GM19193 (cell line): ENCODE data around the gene LRCH4.

Source experiments
- POLR2A ChIP-seq: IDR thresholded peaks from 4 replicates; pipeline ENCODE4 v1.6.1; 2011; ENCODE audit not compliant: insufficient read depth, insufficient read length; ENCODE audit errors: extremely low read depth

LRCH4 gene

DNA sequence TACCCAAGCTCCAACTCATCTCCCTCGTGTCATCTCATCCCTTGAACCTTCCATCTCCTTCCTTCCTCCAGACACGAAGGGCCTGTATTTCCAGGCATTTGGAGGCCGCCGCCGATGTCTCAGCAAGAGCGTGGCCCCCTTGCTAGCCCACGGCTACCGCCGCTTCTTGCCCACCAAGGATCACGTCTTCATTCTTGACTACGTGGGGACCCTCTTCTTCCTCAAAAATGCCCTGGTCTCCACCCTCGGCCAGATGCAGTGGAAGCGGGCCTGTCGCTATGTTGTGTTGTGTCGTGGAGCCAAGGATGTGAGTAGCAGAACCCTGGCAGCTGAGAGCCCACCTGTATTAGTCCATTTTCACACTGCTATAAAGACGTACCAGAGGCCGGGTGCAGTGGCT lies 5.7 kb upstream of the LRCH4 start:
- TF ChIP-seq POLR2A: no peak

DNA sequence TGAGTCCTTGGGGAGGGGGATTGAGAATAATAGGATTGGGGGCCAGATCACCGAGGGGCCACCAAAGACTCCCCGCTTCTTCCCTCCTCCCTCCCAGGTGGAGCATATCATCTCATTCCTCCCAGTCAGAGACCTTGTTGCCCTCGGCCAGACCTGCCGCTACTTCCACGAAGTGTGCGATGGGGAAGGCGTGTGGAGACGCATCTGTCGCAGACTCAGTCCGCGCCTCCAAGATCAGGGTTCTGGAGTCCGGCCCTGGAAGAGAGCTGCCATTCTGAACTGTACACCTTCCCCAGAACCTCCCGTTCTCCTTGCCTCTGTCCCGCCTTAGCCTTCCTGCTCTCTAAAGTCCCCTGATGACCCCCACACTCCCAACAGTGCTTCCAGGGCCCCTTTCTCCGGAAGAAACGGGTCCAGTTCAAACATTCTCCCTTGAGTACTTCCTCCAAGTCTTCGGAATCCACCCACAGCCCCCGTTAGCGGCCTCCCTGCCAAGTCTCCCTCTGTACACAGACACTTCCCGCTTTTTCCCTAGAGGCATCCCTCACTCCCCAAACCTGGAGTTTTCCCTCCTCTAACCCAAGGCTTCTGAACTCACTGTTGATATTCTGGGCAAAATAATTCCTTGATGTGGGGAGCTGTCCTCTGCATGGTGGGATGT lies 4.3 kb upstream of the LRCH4 start:
- no peak for TF ChIP-seq POLR2A

DNA sequence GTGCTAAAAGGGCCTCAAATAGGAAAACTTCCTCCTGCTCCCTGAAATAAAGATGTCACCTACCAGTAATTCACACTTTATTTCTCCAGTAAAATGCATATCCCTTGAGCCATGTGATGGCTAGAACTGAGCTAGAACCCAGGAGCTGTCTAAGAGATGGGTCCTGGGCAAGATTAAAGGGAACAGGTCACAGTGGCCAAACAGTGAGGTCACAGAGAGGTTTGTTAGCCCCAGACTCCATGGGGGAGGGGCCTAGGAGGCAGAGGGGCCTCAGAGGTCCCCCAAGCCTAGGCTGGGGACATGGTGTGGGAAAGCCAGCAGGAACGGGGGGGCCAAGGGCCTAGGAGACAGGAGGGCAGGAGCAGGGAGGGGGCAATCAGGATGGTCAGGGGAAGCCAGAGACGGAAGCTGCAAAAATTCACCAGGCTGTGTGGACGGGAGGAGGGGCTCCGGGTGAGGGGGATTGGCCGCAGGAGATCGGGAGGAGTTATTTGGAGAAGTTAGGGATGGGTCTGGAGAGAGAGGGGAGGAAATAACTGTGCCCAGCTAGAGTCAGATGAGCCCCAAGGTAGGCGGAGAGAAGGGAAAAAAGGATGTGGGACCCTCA lies 3.5 kb upstream of the LRCH4 start:
- TF ChIP-seq POLR2A: no peak

DNA sequence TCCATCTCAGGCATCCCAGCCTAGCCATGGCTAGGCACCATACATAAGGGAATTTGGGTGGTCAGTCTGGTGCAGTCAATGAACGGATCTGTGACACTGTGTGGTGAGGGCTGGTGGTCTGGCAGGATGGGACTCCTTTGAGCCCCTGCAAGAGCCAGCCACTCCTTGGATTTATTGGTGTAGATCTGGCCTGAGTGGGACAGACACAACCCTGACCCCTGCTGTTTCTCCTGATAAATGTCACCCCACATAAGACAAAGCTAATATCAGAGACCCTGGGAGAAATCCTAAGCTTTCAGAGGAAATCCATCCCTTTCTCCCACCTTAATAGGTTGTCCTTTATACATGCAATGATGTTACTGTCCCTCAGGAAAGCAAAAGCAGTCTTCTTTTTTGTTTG lies 2.5 kb upstream of the LRCH4 start:
- TF ChIP-seq POLR2A: no peak

DNA sequence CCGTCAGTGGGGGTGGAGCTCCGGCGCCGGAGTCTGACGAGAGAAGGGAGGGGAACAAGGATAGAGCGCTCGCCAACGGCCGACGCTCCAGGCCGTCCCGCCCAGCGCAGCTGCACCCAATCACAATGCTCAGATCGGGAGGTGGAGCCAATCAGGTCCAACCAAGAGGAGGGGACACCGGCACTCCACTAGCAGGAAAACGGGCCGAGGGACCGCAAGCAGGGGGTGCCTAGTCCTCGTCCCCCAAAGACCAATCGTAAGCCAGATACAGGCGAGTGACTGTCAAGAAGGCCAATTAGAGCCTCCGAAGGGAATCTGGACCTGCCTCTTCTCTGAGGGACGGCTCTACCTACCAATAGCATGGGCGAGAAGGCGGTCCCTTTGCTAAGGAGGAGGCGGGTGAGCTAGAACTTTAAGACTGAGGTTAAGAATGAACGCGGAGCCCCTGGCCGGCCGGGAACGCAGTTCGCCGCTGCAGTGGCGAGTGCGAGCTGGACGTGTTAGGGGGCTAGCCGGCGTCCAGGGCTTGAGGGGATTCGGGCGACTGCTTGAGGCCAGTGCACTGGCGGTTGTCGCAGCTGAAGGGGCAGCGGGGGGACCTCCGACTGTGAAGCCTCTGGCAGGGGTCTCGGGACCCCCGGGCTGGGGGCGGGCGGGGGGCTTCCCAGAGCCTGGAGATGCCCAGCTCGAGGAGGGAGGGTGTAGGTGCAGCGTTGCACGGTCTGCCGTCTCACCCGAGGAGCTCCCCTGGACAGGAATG lies 517 bp upstream of the LRCH4 start, which contains the start of gene FBXO24:
FBXO24 (plus strand) TSS at position 63 of the 760 bp plus-strand sequence; CDS start at position 361, 298 bp downstream.
- TF ChIP-seq POLR2A: peak; percentile 46

DNA sequence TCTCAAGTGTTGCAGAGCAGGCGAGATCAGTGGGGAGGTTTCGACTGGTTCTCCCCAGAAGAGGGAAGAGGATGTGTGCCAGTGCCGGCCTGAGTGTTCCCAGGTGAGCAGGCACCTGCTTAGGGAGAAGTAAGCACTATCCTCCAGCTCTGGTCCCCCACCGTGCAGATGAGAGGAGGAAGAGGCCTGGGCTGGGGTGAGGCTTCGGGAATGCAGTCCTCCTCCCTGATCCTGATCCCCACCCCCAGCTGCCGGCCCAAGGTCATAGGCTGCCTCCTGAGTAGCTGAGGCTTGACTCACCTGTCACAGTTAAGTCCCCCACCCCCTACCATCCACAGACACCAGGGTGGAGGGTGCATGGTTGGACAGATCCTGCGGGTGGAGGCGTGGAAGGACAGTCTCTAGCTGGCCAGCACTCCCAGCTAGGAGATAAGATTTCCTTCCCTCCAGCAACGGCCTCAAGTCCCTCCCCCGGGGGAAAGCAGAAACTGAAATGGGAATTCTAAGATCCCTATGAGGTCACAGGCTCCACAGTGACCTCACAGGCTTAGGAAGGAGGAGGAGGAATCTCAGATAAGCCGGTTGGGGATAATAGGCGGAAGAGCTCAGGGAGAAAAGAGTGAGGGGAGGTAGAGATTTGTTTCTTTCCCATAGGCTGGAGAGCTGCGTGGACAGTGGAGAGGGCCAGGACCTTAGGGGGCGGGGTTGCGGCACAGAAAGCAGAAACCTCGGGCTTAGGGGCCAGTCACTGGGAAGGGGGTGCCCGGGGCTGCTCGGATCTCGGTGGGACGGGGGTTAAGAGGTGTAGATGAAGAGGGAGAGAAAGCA lies 1.0 kb downstream of the LRCH4 start:
- no peak for TF ChIP-seq POLR2A

DNA sequence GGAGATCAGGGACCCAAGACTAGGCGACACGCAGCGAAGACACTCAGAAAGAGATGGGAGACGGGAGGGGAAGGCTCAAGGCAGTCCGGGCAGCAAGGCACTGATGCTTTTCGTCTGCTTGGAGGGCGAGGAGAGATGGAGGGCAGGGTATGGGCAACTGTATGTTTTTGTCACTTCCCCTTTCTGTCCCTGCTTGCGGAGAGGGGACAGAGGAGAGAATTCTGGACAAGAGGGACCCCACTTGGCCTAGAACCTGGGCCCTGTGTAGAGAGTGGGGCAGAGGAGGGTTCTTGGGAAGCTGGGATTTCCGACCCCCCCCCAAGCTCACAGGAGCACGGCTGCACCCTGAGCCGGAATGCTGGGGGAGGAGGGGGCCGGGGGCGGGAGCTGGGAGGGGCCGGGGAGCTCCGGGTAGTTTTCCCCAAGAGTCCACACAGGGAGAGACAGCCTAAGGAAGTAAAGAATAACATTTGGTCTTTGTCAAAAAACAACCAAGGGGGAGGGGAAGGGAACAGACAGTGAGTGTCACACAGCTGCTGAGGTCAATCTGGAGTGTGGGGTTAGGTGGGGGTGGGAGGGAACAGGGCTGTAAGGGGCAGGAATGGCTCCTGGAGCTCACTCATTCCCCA lies 1.8 kb downstream of the LRCH4 start:
- TF ChIP-seq POLR2A: no peak

DNA sequence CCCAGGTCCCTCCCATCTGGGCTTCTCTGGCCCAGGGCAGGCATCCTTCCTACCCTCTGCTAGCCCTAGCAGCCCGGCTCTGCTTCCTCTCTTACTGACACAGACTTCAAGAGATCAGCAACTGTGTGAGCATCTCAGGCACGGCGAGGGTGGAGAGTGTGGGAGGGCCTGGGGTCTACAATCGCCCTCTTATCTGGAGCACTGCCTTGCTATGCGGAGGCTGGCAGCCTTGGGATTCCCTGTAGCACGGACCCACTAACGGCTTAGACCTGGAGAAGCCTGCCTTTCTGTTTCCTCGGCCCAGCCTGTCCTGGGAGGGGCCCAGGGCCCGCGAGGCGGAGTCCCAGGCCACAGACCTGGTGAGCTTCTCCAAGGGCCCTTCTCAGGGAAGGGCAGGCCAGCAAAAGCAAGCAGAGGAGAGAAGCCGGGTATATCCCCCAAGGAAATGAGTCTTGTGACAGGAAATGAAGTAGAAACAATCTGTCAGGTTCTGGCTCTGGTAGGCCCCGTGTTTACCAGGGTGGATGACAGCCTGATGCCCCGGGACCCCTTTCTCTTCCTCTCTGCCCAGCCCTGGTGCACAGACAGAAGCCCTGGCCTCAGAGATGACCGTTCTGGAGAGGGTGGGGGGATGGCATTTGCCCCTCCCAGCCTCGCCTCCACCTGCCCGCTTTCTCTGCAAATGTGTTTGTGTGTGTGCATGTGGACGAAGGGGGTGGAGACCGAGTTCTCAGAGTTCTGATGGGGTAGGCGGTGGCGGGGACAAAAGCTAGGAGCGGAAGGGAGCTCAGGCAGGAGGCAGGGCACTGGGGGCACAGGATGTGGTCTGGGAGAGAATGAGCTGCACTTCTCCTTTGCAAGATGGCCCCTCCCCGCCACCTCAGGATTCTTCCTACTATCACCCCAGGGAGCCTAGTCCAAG lies 2.5 kb downstream of the LRCH4 start:
- TF ChIP-seq POLR2A: peak; percentile 40

DNA sequence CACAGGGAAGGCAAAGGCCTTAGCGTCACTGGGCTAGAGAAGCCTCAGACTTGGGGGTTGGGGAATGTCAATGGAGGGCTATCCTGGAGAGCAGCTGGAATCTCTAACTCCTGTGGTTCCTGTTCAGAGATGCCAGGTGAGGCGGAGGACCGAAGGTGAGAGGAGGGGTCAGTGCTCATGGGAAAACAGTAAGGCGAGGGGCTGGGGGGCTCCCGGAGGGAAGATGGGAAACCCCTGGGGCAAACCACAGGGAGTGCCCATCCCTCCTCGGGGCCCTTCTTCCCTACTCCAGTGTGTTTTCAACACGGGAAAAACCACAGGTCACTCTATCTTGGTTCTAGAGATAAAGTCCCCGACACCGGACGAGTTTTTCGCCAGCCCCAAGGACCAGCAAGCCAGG lies 3.3 kb downstream of the LRCH4 start:
- TF ChIP-seq POLR2A: no peak

DNA sequence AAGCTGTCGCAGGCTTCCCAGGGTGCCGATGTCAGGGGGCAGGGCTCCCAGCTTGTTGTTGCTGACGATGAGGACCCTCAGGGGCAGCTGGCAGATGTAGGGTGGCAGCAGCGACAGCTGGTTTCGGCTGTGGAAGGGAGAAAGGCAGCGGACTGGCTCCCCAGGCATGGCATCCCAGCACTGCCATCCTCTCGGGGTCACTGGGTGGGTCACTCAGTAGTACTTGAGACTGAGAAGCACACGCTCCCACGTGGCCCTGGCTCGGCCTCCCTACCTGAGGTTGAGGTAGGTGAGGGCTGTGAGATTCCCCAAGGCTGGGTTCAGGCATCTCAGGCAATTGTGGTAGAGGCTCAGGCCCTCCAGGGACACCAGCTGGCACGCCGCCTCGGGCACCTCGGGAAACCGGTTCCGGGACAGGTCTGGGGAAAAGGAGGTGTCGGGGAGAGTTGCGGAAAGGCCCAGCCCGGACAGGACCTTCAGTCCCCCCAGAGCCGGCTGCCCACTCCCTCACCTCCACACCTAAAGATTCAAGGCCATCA lies 3.8 kb downstream of the LRCH4 start:
- TF ChIP-seq POLR2A: no peak

DNA sequence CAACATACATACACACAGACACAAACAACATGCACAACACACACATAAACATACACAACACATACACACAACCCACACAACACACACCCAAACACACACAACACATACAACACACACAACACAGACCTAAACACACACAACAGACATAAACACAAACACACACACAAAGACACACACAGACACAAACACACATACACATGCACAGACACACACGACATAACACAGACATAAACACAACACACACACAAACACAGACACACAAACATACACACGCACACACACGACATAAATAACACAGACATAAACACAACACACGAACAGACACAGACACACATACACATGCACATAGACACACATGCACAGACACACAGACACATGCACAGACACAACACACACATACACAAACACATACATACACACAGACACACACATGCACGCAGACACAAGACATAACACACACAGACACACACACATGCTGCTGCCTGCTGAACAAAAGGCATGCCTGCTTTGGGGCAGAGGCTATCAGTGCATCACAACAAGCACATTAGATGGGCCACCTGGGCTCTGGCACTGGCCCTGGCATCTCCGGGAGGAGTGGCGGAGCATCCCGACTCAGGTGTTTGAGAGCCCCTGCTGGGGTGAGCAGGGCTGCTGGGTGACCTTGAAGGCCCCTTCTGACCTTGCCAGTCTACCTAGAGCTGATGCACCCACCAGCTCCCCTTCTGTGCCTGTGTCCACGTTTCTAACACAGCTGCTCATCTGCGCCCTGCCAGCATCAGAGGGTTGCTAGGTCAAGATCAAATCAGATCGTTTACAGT lies 5.3 kb downstream of the LRCH4 start:
- TF ChIP-seq POLR2A: no peak

DNA sequence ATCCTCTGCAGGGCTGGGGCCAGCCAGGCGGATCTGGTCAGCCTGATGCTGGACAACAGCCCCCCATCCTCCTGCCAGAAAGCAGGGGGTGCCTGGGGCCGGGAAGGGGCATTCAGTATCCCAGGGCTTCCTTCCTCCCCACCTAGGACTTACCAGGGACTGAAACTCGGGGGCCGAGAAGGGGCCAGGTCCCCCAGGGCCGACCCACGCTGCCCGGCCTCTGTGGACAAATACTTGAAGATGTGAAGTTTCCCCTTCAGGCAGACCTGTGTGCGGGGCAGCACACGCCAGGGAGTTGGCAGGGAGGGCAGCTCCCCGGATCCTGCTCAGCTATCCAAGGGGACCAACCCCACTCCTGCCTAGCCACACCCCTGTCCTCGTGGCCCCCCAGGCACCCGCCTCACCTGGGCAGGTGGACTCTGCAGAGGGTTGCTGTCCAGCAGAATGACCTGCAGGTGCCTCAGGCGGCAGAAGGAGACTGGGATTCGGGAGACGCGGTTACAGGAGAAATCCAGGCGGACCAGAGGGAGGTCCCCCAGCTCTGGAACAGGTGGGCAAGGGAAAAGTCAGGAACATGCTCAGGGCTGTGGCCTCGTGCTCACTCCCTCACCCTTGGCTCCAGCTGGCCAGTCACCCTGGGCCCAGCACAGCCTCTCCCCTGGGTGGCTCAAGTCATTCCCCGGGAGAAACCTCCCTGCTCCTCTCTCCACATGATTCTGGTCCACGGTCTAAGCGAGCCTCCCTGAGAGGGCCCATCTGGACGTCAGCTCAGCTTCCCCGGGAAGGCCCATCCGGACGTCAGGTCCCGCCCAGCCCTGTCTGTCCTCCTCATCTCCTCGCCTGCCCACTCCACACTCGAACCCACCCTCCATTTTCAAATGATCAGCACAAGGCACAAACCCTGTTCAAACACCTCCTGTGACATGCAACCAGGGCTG lies 7.4 kb downstream of the LRCH4 start:
- no peak for TF ChIP-seq POLR2A

DNA sequence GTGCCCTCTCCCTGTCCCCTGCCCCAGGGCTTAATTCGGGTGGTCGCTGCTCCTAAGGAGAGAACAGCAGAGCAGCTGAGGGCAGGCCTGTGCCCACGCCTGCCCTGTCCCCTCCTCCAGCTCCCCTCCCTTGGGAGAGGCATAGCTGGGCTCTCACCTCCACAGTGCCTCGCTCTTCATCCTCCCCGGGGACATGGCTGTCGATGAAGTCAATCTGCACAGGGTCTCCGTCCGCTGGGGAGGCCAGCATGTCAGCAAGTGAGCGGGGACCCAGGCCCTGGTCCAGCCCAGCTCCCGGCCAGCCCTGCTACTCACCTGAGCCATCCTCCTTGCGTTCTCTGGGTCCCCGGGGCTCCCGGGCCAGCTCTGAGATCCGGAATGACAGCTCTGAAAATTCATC lies 8.4 kb downstream of the LRCH4 start:
- TF ChIP-seq POLR2A: no peak
